HepG2 (cell line): ENCODE data around the gene ELP1. TPM values are rescaled to one million over a fixed set of nuclear protein-coding genes. Genes with fewer than 3 reads are reported as not detected.

ENCODE experiments used
- BORCS8-MEF2B ChIP-seq: sonication (generic); formaldehyde crosslinking; IDR thresholded peaks from 2 replicates; pipeline ENCODE4 v1.8.0; 2022; ENCODE audit warnings: mild to moderate bottlenecking, missing genetic modification reagents
- CBX2 ChIP-seq, 2 experiments: fragments of 200-600 bp in 1 of 2; sonication (generic); formaldehyde crosslinking in 1 of 2; IDR thresholded peaks; 2 replicates each; pipeline versions ENCODE4 v1.7.0 to v1.8.1; 2018 to 2022; ENCODE audit warnings: low read depth in 2 of 2, low read length in 1 of 2, mild to moderate bottlenecking in 1 of 2, missing genetic modification reagents in 1 of 2
- CREB3 ChIP-seq: sonication (generic); formaldehyde crosslinking; IDR thresholded peaks from 2 replicates; pipeline ENCODE4 v1.5.0; 2020; ENCODE audit warnings: missing genetic modification reagents
- NFATC3 ChIP-seq: sonication (generic); formaldehyde crosslinking; IDR thresholded peaks from 2 replicates; pipeline ENCODE4 v1.5.1; 2020; ENCODE audit warnings: mild to moderate bottlenecking, missing genetic modification reagents
- RFXANK ChIP-seq: IDR thresholded peaks from 2 replicates; pipeline ENCODE4 v1.6.1; 2016
- SP140L ChIP-seq: sonication (generic); formaldehyde crosslinking; IDR thresholded peaks from 2 replicates; pipeline ENCODE4 v1.4.0; 2020; ENCODE audit warnings: missing genetic modification reagents, borderline replicate concordance
- THAP7 ChIP-seq: sonication (generic); formaldehyde crosslinking; IDR thresholded peaks from 2 replicates; pipeline ENCODE4 v1.8.1; 2023; ENCODE audit warnings: mild to moderate bottlenecking, missing genetic modification reagents
- ZHX1 ChIP-seq: sonication (generic); formaldehyde crosslinking; IDR thresholded peaks from 2 replicates; pipeline ENCODE4 v1.8.1; 2022; ENCODE audit warnings: low read depth, mild to moderate bottlenecking, missing genetic modification reagents
- ZNF121 ChIP-seq: sonication (generic); formaldehyde crosslinking; IDR thresholded peaks from 2 replicates; pipeline ENCODE4 v1.5.0; 2020; ENCODE audit warnings: mild to moderate bottlenecking, missing genetic modification reagents
- ZNF232 ChIP-seq: sonication (generic); formaldehyde crosslinking; IDR thresholded peaks from 2 replicates; pipeline ENCODE4 v1.4.0; 2020; ENCODE audit warnings: missing genetic modification reagents, borderline replicate concordance
- ZNF343 ChIP-seq: sonication (generic); formaldehyde crosslinking; IDR thresholded peaks from 2 replicates; pipeline ENCODE4 v1.4.0; 2020; ENCODE audit warnings: mild to moderate bottlenecking, missing genetic modification reagents
- ZNF367 ChIP-seq: sonication (generic); formaldehyde crosslinking; IDR thresholded peaks from 2 replicates; pipeline ENCODE4 v1.4.0; 2020; ENCODE audit warnings: missing genetic modification reagents, borderline replicate concordance
- ZNF563 ChIP-seq: sonication (generic); formaldehyde crosslinking; IDR thresholded peaks from 2 replicates; pipeline ENCODE4 v1.8.0; 2022; ENCODE audit warnings: mild to moderate bottlenecking, moderate library complexity, missing genetic modification reagents
- ZNF850 ChIP-seq: sonication (generic); formaldehyde crosslinking; conservative IDR thresholded peaks from 2 replicates; pipeline ENCODE4 v1.9.0; 2021; ENCODE audit warnings: mild to moderate bottlenecking, missing genetic modification reagents
- polyA plus RNA-seq, 8 experiments: library from polyadenylated mRNA; depleted of rRNA in 3 of 8; stranded (reverse) in 7 of 8; unstranded in 1 of 8; fragments of >200 nt; fragmentation: Illumina TruSeq in 4 of 8; extraction: Trizol in 4 of 8; gene quantifications; 2 replicates each; pipeline versions ENCODE4 v1.2.1 to v1.2.3, GENCODE V29; 2011 to 2016; ENCODE audit warnings: low read depth in 4 of 8, missing spikeins in 1 of 8, mixed read lengths in 1 of 8; ENCODE audit not compliant: insufficient read depth in 1 of 8
- total RNA-seq, 5 experiments: library from RNA; depleted of rRNA; stranded (reverse); fragments of >200 nt; fragmentation: Illumina TruSeq; extraction: Trizol; gene quantifications; 2 replicates each; pipeline ENCODE4 v1.2.3, GENCODE V29; 2016; ENCODE audit warnings: low read depth in 1 of 5
- TF ChIP-seq, protein P1 (sequence below): sonication (generic); formaldehyde crosslinking; IDR thresholded peaks from 2 replicates; pipeline ENCODE4 v1.4.0; 2020; ENCODE audit warnings: missing genetic modification reagents
- TF ChIP-seq, protein P2 (sequence below): sonication (generic); formaldehyde crosslinking; IDR thresholded peaks from 2 replicates; pipeline ENCODE4 v1.4.0; 2020; ENCODE audit warnings: missing genetic modification reagents; ENCODE audit errors: not compliant biosample characterization
- TF ChIP-seq, protein P3 (sequence below): sonication (generic); formaldehyde crosslinking; IDR thresholded peaks from 2 replicates; pipeline ENCODE4 v1.4.0; 2020; ENCODE audit warnings: missing genetic modification reagents
- TF ChIP-seq, protein P4 (sequence below): sonication (generic); formaldehyde crosslinking; IDR thresholded peaks from 2 replicates; pipeline ENCODE4 v1.4.0; 2020; ENCODE audit warnings: missing genetic modification reagents, low read depth, mild to moderate bottlenecking, borderline replicate concordance

Gene ELP1
- total and polyA plus RNA-seq, 2 of the 13 experiments (the other 11 are each of a cell fraction or from before 2014, with no cell fraction given), result 157 to 275 TPM

GRCh38 chr9:108885643-108886348 lies 48.1 kb downstream of the ELP1 start (continued):
- TF ChIP-seq ZNF343 (CRISPR knock-in tag) (no peak), ZNF563 (CRISPR knock-in tag) (no peak), CREB3 (CRISPR knock-in tag) (no peak), NFATC3 (CRISPR knock-in tag) (peak; percentile 99; the same call in 1 of the 2 replicates), ZNF850 (CRISPR knock-in tag) (no peak), RFXANK (CRISPR knock-in tag) (peak; percentile 82; the same call in 1 of the 2 replicates), ZHX1 (CRISPR knock-in tag) (no peak; the same call in 1 of the 2 replicates), SP140L (CRISPR knock-in tag) (peak; percentile 80; the same call in 1 of the 2 replicates), ZNF232 (CRISPR knock-in tag) (no peak), THAP7 (no peak), ZNF121 (peak; percentile 68), CBX2 (IDR thresholded peaks at IDR 0.05; ENCODE audit: low read depth, low read length) (no peak), CBX2 (CRISPR knock-in tag; IDR thresholded peaks at IDR 0.05; ENCODE audit: low read depth) (no peak), ZNF367 (CRISPR knock-in tag) (no peak), BORCS8-MEF2B (no peak; the same call in 1 of the 2 replicates)
- TF ChIP-seq, protein P1, sequence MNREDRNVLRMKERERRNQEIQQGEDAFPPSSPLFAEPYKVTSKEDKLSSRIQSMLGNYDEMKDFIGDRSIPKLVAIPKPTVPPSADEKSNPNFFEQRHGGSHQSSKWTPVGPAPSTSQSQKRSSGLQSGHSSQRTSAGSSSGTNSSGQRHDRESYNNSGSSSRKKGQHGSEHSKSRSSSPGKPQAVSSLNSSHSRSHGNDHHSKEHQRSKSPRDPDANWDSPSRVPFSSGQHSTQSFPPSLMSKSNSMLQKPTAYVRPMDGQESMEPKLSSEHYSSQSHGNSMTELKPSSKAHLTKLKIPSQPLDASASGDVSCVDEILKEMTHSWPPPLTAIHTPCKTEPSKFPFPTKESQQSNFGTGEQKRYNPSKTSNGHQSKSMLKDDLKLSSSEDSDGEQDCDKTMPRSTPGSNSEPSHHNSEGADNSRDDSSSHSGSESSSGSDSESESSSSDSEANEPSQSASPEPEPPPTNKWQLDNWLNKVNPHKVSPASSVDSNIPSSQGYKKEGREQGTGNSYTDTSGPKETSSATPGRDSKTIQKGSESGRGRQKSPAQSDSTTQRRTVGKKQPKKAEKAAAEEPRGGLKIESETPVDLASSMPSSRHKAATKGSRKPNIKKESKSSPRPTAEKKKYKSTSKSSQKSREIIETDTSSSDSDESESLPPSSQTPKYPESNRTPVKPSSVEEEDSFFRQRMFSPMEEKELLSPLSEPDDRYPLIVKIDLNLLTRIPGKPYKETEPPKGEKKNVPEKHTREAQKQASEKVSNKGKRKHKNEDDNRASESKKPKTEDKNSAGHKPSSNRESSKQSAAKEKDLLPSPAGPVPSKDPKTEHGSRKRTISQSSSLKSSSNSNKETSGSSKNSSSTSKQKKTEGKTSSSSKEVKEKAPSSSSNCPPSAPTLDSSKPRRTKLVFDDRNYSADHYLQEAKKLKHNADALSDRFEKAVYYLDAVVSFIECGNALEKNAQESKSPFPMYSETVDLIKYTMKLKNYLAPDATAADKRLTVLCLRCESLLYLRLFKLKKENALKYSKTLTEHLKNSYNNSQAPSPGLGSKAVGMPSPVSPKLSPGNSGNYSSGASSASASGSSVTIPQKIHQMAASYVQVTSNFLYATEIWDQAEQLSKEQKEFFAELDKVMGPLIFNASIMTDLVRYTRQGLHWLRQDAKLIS (CRISPR knock-in tag), result peak; percentile 97
- TF ChIP-seq, protein P2, sequence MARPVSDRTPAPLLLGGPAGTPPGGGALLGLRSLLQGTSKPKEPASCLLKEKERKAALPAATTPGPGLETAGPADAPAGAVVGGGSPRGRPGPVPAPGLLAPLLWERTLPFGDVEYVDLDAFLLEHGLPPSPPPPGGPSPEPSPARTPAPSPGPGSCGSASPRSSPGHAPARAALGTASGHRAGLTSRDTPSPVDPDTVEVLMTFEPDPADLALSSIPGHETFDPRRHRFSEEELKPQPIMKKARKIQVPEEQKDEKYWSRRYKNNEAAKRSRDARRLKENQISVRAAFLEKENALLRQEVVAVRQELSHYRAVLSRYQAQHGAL (CRISPR knock-in tag), result no peak
- TF ChIP-seq, protein P3, sequence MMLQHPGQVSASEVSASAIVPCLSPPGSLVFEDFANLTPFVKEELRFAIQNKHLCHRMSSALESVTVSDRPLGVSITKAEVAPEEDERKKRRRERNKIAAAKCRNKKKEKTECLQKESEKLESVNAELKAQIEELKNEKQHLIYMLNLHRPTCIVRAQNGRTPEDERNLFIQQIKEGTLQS (CRISPR knock-in tag), result peak; percentile 97
- TF ChIP-seq, protein P4, sequence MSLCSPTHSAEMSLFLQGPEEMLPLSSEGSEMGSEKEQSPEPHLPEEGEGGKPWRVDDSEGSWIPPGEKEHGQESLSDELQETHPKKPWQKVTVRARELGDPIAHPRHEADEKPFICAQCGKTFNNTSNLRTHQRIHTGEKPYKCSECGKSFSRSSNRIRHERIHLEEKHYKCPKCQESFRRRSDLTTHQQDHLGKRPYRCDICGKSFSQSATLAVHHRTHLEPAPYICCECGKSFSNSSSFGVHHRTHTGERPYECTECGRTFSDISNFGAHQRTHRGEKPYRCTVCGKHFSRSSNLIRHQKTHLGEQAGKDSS, result peak; percentile 84; the same call in 1 of the 2 replicates
